Transverse colon (tissue), 4 donors: ENCODE data around the gene PLCH1. TPM values are rescaled to one million over a fixed set of nuclear protein-coding genes. Genes with fewer than 3 reads are reported as not detected.
"Not testable (repeated sequence)": the region's sequence is repeated elsewhere in the genome, so short reads cannot be mapped to it uniquely, and the experiment has no call there.

Source experiments
- DNase-seq: peaks from one replicate; pipeline ENCODE4 v3.0.0-alpha.2; 2019
- H3K27ac ChIP-seq, 4 donors: fragments of 200-600 bp; sonication (generic); 2 replicates each; pipeline ENCODE4 v1.5.1; 2016 to 2018; ENCODE audit warnings: inconsistent platforms in 4 of 4
- H3K27me3 ChIP-seq: fragments of 200-600 bp; sonication (generic); 2 replicates; pipeline ENCODE4 v1.5.1; 2017; ENCODE audit warnings: inconsistent platforms
- H3K36me3 ChIP-seq, 4 donors: fragments of 200-600 bp; sonication (generic); 2 replicates each; pipeline ENCODE4 v1.5.1; 2017 to 2019; ENCODE audit warnings: inconsistent platforms in 4 of 4
- H3K4me1 ChIP-seq, 4 donors: fragments of 200-600 bp; sonication (generic); 2 replicates each; pipeline ENCODE4 v1.5.1; 2017 to 2020; ENCODE audit warnings: inconsistent platforms in 4 of 4
- H3K4me3 ChIP-seq, 4 donors: fragments of 200-600 bp; sonication (generic); 1 replicate in 1 of 4; 2 replicates in 3 of 4; pipeline versions ENCODE4 v1.5.1 to v1.6.1; 2017 to 2019; ENCODE audit warnings: inconsistent platforms in 4 of 4
- H3K9me3 ChIP-seq, 2 donors: fragments of 200-600 bp; sonication (generic); 2 replicates each; pipeline ENCODE4 v1.5.1; 2017 to 2019; ENCODE audit warnings: inconsistent platforms in 2 of 2
- CTCF ChIP-seq, 5 experiments: fragments of 200-600 bp in 3 of 5; fragments of 450-650 bp in 2 of 5; sonication (generic) in 3 of 5; IDR thresholded peaks; 1 replicate in 2 of 5; 2 replicates in 3 of 5; pipeline ENCODE4 v1.5.1; 2016 to 2017; ENCODE audit warnings: antibody characterized with exemption in 5 of 5, inconsistent platforms in 3 of 5, mild to moderate bottlenecking in 2 of 5, moderate library complexity in 1 of 5
- EP300 ChIP-seq: sonication (generic); formaldehyde crosslinking; IDR thresholded peaks from one replicate; pipeline ENCODE4 v1.6.1; 2017; ENCODE audit warnings: antibody characterized with exemption, low read depth
- POLR2A ChIP-seq: fragments of 450-650 bp; IDR thresholded peaks from one replicate; pipeline ENCODE4 v1.6.1; 2016; ENCODE audit warnings: antibody characterized with exemption, mild to moderate bottlenecking, moderate library complexity
- POLR2AphosphoS5 ChIP-seq, 3 donors: sonication (generic); formaldehyde crosslinking; IDR thresholded peaks; one replicate each; pipeline ENCODE4 v1.6.1; 2016; ENCODE audit warnings: antibody characterized with exemption in 3 of 3
- WGBS, 2 donors: methylation state at CpG; one replicate each; pipeline ENCODE4 v1.1.5; 2018; ENCODE audit warnings: low coverage in 1 of 2; 5-methylcytosine and 5-hydroxymethylcytosine counted together
- in situ Hi-C, 4 donors: fragments of 200-750 bp; cut with MboI; loops; one replicate each; pipeline versions ENCODE4 v1.15.0 to v1.15.1; 2017; ENCODE audit warnings: low sequenced_read_pairs in 3 of 4, low pct_ligation_motif_present in 1 of 4, low pct_unique_long_range_greater_than_20kb in 1 of 4
- intact Hi-C: fragments of 100-400 bp; cut with DNase I; formaldehyde crosslinking; loops from one replicate; pipeline ENCODE4 v1.15.1; 2023; ENCODE audit warnings: low total_unique reads
- total RNA-seq, 4 donors: library from RNA; depleted of rRNA; stranded (reverse); fragments of >200 nt; gene quantifications; one replicate each; pipeline ENCODE4 v1.1.0, GENCODE V29; 2016

Gene PLCH1
- total RNA-seq, 4 donors from 2014 or later: 8.2 to 33.4 (median 8.5) TPM

GRCh38 chr3:155398046-155398445 is 346.8 kb downstream of the PLCH1 start:
- H3K4me1 ChIP-seq: no peaks in the 10 kb centered on the region

GRCh38 chr3:155394896-155395295 is 350.0 kb downstream of the PLCH1 start:
- intact Hi-C loops, DNase-seq, H3K4me3 ChIP-seq, H3K27ac ChIP-seq, H3K27me3 ChIP-seq, in situ Hi-C loops, H3K36me3 ChIP-seq, H3K4me1 ChIP-seq, H3K9me3 ChIP-seq: not testable (repeated sequence)
- 66 to 71% methylated on average over 2 of the region's 2 CpGs for WGBS, 2 donors

More at GRCh38 chr3:155398046-155398445, 346.8 kb downstream of the PLCH1 start:
- Histone ChIP-seq H3K9me3 (peaks cover 0 to 5% of the 10 kb centered on the region in 2 donors), H3K27me3 (no peaks in the 10 kb centered on the region), H3K27ac (no peak overlapping the region), H3K36me3 (no peaks in the 10 kb centered on the region), H3K4me3 (no peak overlapping the region)
- no peak for TF ChIP-seq POLR2AphosphoS5 (IDR thresholded peaks at IDR 0.05)
- in situ Hi-C loops (no loop called here), intact Hi-C loops (no loop called here)
- DNase-seq: no peak

GRCh38 chr3:155394240-155394639 is 350.6 kb downstream of the PLCH1 start:
- no peak for DNase-seq
- Histone ChIP-seq H3K27me3 (no peaks in the 10 kb centered on the region), H3K4me1 (peaks cover 0 to 3% (median 0%) of the 10 kb centered on the region in 4 donors), H3K4me3 (no peak overlapping the region), H3K36me3 (no peaks in the 10 kb centered on the region), H3K9me3 (peaks cover 0 to 5% of the 10 kb centered on the region in 2 donors), H3K27ac (no peak overlapping the region)
- TF ChIP-seq POLR2A (no peak), EP300 (no peak), POLR2AphosphoS5 (IDR thresholded peaks at IDR 0.05) (no peak), CTCF (IDR thresholded peaks at IDR 0.05) (no peak)
- in situ Hi-C loops: no loop called here
- 94 to 100% methylated on average over 1 of the region's 1 CpG for WGBS, 2 donors
- intact Hi-C loops: no loop called here

- no peak overlapping the region for H3K4me3 ChIP-seq
- no peaks in the 10 kb centered on the region for H3K27me3 ChIP-seq
- intact Hi-C loops (no loop called here), in situ Hi-C loops (no loop called here)
- H3K27ac ChIP-seq: no peak overlapping the region
- H3K9me3 ChIP-seq: peaks cover 0 to 5% of the 10 kb centered on the region in 2 donors
- TF ChIP-seq POLR2AphosphoS5 (IDR thresholded peaks at IDR 0.05): no peak
- TF ChIP-seq POLR2A: no peak
- no peak for TF ChIP-seq CTCF (IDR thresholded peaks at IDR 0.05)
- TF ChIP-seq EP300: no peak
- no peaks in the 10 kb centered on the region for H3K36me3 ChIP-seq
- DNase-seq: no peak
- 73 to 76% methylated on average over 1 of the region's 1 CpG for WGBS, 2 donors
- peaks cover 0 to 3% (median 0%) of the 10 kb centered on the region in 4 donors for H3K4me1 ChIP-seq
Observed at GRCh38 chr3:155393316-155393715, 351.6 kb downstream of the PLCH1 start.

- Histone ChIP-seq H3K27ac (no peak overlapping the region), H3K4me3 (no peak overlapping the region), H3K27me3 (no peaks in the 10 kb centered on the region), H3K4me1 (peaks cover 0 to 3% (median 0%) of the 10 kb centered on the region in 4 donors), H3K36me3 (no peaks in the 10 kb centered on the region), H3K9me3 (peaks cover 0 to 5% of the 10 kb centered on the region in 2 donors)
- in situ Hi-C loops: no loop called here
- intact Hi-C loops: no loop called here
- DNase-seq: no peak
- WGBS, 2 donors: 82 to 83% methylated on average over 1 of the region's 1 CpG
- TF ChIP-seq POLR2A (no peak), CTCF (IDR thresholded peaks at IDR 0.05) (no peak), POLR2AphosphoS5 (IDR thresholded peaks at IDR 0.05) (no peak), EP300 (no peak)
Observed at GRCh38 chr3:155392138-155392537, 352.7 kb downstream of the PLCH1 start.
